DMS153 (cell line): ENCODE results near the gene ATG9B.
A peak's percentile ranks its signal among the peaks of the same experiment; 100 is the strongest.
"Not testable (repeated sequence)": the region's sequence is repeated elsewhere in the genome, so short reads cannot be mapped to it uniquely, and the experiment has no call there.

Experiments used
- DNase-seq: peaks from one replicate; lab custom pipeline; 2025; lab: John Stamatoyannopoulos, UW

ATG9B gene

DNA sequence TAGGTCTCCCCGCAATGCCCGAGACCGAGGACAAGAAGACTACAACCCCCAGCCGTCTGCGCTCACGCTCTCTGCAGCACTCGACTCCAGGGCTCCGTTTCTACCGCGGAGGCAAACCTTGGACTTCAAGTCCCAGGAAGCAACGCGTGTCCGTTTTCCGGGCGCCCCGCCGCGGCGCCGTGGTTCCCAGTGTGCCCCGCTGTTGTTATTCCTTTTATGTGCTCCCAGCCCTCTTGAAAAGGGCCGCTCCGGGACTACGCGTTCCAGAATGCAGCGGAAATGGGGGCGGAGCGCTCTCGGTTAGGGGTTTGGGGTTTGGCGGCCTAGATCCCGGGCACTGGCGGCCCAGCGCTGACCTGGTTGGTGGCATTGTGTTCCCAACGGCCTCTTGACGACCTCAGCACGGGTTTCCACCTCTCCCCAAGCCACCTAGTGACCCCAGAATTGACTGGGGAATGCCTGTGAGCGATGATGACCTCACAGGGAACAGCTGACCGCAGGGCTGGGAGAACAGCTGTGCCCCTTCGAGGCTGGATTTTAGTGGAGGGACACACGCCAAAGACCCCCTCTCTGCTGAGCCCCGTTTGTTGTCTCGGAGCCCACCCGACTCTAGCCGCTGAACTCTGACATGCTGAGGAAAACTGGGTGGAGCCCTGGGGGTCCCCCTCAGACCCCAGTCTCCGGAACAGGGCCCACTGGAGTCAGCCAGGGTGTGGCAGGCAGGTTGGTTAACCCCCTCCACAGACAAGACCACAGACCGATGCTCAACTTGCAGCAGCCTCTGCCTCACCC lies 33.9 kb upstream of the ATG9B start:
- DNase-seq = peak; percentile 100

DNA sequence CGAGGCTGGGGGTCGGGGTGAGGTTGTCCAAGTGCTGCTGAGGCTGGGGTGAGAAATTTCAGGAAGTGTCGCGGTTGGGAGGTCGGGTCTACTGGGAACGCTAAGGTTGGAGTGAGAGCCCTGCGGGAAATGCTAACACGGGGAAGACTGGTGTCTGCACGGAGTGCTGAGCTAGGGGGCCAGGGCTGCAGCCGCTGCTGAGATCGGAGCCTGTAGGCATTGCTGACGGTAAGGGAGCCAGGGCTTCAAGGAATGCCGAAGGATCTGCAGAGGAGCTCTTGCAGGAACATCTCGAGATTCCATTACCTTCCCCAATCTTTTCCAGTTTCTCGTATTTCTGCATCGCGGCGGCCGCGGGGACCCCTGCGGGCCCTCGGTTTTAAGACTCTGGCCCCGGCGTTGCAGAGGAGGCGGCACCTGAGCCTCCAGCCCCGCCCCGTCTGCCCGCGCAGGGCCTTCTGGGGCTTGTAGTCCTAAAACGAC lies 33.3 kb upstream of the ATG9B start, which contains the start of gene CDK5:
CDK5 (minus strand) TSS at position 392 of the 483 bp plus-strand sequence; CDS start at position 343, 49 bp downstream.
- no peak for DNase-seq

DNA sequence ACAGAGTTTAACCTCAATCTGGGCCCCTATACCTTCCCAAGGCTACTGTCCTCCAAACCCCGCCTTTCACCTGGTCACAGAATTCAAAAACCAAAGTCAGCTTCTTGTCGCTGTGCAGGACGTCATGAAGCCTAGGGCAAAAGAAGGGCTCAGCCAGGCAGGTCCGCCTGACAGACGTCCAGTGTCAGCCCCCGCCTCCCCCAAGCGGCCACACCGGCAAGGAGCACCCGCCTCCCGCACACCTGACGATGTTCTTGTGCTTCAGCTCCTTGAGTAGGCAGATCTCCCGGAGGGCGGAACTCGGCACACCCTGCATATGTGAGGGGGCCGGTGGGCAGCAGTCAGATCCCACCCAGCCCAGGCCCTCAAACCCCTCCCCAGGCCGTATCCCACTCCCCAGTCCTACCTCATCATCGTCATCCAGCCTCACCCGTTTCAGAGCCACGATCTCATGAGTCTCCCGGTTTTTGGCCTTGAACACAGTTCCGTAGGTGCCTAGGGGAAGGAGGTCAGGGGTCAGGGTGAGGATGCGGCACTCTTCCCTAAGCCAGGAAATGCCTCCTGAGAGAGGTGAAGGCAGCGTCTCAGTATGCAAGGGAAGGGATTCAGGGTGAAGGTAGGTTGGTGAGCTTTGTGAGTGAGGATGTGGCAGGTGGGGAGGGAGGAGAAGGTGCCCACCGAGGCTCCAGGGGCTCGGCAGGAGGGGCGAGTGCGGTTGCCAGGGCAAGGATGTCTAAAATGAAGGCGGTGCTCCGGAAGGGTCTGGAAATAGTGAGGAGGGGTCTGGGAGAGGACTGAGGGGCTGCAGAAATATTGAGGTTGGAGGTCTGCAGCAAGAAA lies 32.6 kb upstream of the ATG9B start:
- no peak for DNase-seq

DNA sequence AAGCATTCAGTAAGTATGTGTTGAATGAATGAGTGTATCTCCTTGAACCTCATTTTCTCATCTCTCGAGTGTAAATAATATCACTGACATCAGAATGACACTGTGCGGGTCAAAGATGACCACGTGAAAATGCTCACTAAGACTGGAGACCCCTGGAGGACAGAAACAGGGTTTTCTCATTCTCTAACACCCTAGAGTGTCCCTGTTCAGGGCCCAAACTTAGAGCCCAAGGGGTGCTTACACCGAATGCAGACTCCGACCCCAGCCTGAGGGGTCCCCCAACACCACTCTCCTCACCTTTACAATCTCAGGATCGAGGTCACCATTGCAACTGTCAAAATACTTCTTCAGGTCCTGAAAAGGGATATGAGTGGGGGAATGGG lies 32.0 kb upstream of the ATG9B start:
- DNase-seq = no peak

DNA sequence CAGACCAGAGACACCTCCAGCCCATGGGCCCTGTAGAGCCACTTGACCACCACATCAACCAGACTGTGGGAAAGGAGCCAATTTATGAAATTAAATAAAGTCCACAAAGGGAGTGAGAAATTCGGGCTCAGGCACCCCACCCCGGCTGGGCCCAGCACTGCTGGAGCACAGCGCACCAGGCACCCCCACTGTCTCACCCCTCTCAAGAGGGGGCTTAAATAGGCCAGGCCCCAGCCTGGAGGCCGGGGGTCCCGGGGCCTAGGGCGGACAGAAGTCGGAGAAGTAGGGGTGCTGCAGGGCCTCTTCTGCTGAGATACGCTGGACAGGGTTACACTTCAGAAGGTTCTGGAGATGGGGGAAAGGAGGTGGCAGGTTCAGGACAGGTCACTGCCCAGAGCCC lies 29.5 kb upstream of the ATG9B start:
- no peak for DNase-seq

DNA sequence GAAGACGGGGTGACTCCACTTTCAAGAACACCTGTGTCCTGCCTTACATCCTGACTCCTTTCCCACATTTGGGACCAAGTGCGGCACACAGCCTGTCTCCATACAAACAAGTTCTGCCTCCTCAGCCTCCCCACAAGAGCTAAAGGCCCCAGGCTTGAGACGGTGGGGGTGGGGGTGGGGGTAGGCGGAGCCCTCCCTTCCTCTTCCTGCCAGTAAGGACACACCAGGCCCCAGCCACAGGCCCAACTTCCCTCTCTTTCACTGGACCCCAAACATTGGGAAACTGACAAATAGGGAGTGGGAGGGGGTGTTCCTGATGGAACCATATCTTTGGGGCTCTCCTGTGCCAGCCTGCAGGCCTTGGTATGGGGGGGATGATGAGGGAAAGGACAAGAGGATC lies 28.8 kb upstream of the ATG9B start:
- no peak for DNase-seq

DNA sequence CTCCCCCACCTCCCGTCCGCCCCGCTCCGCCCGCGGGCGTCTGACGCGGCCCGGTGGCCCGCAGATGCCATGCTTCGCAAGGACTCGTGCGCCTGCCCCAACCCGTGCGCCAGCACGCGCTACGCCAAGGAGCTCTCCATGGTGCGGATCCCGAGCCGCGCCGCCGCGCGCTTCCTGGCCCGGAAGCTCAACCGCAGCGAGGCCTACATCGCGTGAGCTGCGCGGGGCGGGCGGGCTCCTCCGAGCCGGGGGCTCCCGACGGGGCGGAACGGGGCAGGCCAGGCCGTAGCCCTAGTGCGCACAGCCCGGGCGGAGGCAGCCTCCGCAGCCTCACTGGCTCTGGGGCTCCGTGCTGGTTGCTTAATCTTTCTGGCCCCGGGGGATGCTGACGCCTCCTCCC lies 26.8 kb upstream of the ATG9B start:
- no peak for DNase-seq

DNA sequence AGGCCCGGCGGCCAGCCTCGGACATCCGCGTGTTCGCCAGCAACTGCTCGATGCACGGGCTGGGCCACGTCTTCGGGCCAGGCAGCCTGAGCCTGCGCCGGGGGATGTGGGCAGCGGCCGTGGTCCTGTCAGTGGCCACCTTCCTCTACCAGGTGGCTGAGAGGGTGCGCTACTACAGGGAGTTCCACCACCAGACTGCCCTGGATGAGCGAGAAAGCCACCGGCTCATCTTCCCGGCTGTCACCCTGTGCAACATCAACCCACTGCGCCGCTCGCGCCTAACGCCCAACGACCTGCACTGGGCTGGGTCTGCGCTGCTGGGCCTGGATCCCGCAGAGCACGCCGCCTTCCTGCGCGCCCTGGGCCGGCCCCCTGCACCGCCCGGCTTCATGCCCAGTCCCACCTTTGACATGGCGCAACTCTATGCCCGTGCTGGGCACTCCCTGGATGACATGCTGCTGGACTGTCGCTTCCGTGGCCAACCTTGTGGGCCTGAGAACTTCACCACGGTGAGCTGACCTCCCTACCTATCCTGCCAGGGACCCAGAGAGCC lies 24.7 kb upstream of the ATG9B start:
- no peak for DNase-seq

DNA sequence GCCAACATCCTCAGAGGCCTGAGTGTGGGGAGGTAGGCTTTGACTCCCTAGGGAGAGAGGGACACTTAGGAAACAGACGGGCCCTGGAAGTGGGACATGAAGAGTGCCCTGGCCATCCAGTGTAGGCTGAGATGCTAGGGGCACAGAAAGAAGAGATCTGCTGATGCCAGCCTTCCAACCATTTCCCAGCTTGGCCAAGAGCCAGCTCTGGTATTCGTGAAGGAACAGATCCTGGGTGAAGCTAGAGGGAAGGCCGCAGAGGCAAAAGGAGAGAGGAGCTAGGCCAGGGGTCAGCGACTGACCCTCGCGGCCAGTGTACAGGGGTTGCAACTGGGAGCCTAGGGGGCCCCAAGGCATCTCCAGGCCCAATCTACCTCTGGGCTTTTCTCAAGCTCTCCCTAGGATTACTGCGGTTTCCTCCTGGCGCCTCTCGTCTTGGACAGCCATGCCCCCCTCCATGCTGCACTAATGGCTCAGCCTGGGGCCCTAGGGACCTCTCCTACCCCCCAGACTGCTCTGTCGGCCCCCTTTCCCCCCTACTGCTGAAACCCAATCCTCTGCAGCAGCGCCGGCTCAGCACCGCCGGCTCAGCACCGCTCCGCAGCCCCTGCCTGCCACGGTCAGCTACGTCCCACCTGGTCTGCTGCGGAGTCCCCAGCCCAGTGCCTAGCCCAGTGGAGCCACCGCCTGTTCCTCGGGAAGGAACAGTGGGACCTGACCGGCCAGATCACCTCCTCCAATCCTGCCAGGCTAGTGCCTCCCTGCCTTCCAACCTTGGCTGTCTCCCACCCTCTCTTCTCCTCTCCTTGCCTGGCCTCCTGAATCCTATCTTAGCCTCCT lies 23.9 kb upstream of the ATG9B start, which contains the start of gene ASIC3:
ASIC3 (plus strand) TSS at position 556 of the 840 bp plus-strand sequence. CDS start 355 bp downstream, outside the sequence.
- DNase-seq = no peak

DNA sequence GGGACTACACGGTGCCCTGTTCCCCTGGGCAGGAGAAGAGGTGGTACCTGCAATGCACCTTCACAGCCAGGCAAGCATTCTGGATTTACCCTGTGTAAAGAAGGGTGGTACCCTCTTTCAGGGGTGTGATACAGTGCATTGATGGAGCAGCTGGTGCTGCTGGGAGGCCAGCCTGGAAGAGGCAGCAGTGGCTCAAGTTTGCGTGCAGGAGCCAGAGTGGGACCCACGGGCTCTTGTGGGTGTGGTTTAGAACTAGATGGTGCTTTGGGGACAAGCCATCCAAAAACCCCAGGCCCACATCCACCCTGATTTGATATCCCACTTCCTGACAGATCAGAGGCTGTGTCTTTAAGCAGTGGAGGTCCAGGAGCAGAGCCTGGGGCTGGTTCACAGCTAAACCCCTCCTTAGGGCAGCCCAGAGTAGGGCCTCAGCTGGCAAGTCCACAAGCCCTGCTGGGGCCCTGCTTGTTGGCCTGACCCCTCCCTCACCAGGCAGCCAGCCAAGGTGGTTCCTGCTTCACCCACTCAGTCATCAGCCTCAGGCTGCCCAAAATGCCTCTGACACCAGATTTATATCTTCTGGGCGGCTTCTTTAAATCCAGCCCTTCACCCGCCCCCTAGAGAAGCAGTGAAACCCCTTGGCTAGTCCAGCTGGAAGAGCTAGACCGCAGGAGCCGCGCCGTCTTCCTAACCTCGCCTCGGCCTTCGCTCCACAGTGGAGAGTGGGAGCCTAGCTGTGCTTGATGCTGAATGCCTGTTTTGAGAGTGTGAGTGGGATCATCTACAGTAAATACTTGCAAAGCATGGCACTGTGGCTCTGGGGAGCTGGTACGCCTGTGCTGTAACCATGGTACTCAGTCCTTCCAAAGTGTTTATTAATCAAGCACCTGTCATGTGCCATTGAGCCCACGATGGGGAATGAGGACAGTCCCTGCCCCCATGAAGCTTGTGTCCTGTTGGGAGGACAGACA lies 22.6 kb upstream of the ATG9B start:
- DNase-seq = no peak

DNA sequence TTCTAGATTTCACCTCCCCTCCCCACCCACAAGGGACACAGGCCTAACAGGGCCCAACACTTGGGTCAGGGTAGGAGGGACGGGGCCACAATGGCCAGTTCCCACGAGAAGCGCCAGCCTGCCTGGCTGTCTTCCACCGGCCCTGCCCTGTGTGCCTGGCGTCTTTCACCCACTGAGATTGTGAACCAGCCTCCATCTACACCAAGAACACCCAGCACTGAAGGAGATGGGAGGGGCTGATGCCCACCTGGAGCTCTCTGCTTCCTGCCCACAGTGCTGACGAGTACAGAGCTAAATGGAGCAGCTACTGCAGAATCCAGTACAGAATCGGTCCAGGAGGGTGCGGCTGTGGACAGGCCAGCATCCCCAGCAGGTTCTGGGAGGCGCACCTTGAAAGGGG lies 21.7 kb upstream of the ATG9B start:
- no peak for DNase-seq

DNA sequence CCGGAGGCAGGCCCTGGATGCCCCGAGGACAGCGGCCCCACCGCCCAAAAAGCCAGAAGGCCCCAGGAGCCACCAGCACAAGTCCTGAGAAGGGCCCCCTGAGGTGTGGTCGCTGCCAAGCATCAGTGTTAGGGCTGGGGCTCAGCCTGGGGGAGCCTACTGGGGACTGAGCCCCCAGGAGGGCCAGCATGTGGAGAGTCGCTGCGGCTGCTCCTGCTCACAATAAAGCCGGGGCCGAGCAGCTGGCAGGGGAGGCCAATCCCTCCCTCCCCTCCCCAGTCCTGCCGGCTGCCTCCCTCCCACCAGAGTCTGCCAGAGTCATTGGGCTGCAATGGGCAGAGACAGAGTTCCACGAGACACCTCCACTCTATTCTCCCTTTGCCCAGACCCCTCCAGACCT lies 21.0 kb upstream of the ATG9B start:
- no peak for DNase-seq

DNA sequence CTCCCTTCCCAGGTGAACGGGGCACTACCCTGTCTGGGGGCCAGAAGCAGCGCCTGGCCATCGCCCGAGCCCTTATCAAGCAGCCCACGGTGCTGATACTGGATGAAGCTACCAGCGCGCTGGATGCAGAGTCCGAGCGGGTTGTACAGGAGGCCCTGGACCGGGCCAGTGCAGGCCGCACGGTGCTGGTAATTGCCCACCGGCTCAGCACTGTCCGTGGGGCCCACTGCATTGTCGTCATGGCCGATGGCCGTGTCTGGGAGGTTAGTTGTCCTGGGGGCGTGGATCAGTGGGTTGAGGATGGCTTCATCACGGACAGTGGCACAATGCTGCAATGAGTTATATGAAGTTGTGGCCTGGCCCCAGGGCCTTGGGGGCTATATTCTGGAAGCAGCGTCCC lies 19.7 kb upstream of the ATG9B start:
- no peak for DNase-seq

DNA sequence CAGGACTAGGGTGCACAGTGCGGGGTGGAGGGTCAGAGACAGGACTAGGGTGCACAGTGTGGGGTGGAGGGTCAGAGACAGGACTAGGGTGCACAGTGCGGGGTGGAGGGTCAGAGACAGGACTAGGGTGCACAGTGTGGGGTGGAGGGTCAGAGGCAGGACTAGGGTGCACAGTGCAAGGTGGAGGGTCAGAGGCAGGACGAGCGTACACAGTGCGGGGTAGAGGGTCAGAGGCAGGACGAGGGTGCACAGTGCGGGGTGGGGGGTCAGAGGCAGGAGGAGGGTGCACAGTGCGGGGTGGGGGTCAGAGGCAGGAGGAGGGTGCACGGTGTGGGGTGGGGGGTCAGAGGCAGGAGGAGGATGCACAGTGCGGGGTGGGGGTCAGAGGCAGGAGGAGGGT lies 19.2 kb upstream of the ATG9B start:
- not testable (repeated sequence) for DNase-seq

DNA sequence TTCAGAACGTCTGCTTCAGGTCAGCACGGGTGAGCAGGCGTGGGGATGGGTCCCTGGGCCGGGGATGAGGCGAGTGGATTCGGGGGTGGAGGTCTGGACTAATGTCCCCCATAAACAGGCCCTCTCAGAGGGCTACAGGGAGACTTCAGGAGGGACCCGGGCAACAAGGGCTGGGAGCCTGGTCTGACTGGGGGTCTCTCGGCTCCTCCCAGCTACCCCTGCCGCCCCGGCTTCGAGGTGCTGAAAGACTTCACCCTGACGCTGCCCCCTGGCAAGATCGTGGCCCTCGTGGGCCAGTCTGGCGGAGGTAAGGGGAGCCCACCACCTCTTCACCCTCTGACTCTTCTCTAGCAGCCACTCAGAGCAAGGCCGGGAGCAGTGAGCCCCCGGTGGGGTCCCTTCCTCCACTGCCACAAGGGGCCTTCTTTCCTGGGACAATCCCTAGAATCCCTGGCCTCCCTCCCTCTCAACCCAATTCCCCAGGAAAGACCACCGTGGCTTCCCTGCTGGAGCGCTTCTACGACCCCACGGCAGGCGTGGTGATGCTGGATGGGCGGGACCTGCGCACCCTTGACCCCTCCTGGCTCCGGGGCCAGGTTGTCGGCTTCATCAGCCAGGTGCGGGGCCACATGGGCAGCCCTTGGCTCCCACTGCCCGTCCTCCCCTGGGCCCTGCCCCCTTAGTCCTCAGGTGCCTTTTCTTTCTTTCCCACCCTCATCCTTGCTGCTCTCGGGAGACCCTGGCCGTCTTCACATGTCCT lies 16.5 kb upstream of the ATG9B start:
- no peak for DNase-seq

DNA sequence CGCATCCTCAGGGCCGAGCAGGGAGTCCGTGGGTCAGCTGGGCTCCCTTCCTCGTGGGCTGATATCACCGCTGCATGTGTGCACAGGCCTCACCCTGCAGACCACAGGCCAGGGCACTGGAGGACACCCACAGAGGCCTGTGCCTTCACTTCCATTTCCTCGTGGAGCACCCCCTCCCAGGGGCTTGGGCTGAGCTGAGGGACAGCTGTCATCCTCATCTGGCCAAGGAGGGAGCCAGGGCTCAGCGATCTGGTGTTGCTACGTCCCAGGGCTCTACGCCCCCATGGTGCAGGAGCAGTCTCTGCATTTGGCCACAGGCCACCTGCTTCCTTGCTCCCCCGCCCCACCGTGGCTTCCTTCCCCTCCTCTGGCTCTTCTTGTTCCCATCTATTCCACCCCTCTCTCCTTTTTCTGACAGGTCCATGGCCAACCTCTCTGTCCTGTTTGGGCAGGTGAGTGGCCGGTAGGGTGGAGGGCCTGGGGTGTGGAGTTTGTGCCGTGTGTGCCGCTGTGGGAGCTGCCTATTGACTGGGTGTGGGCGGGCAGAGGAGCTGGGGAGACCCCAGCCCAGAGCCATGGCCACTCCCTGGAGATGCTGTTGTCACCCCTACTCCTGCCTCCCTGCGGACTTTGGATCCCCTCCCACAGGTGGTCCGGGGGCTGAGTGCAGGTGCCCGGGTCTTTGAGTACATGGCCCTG lies 15.7 kb upstream of the ATG9B start:
- DNase-seq = no peak

DNA sequence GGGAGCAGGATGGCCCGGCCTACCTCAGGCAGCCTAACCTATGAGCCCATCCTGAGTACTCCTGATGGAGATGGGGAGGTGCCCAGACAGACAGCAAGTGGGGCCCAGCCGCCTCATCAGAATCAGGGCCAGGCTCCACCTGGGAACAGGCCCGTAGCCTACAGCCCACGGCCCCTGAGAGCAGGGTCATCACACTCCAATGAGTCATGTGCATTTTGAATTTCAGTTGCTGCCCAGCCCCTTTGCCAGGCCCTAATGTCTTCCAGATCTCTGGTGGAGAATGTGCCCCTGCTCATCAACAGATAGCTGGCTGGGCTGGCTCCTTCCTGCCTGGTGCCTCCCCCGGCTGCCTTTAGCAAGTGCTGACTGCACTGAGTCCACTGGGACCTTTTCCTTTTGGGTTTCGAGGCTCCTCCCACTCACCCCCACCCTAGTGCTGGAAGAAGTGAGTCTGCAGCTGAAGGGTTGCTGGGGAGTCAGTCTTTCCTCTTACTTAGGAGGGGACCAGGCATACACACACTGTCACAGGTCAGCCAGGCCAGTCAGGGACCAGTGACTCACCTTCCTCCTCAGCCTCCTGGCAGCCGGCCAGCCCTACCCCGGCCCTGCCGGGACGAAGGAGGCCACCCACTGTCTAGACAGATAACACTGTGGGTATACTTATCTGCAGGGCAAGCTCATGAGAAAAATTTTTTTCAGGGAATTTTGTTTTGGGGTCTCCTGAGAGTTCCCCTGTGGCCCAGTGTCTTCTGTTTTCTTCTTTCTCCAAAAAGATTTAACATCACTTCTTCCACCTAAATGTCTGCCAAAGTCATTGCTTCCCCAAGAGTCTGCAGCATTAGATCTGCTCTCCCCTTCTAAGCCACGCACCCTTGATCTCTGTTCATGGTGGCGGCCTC lies 14.9 kb upstream of the ATG9B start:
- no peak for DNase-seq

DNA sequence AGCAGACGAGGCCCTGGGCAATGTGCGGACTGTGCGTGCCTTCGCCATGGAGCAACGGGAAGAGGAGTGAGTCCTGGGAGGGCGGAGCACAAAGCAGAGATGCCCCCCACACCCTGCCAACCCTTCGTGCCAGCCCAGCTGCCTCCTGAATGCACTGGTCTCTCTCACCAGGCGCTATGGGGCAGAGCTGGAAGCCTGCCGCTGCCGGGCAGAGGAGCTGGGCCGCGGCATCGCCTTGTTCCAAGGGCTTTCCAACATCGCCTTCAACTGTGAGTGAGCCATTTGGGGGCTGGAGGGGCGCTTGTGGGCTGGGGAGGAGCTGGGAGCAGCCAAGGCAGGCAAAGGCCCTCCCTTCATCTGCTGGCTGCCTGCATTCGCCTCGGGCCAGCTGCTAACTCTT lies 11.6 kb upstream of the ATG9B start:
- DNase-seq = no peak
